Superior temporal gyrus (tissue), 1 donor: ENCODE results near the gene PRRX1.
A peak's percentile ranks its signal among the peaks of the same experiment; 100 is the strongest.

ENCODE experiments used
- DNase-seq: peaks from one replicate; pipeline ENCODE4 v3.0.0-alpha.2; 2016; ENCODE audit errors: extremely low spot score

The PRRX1 gene

GRCh38 chr1:170691258-170691657 is 27.3 kb downstream of the PRRX1 start:
- no peak for DNase-seq

- DNase-seq, result no peak
Observed at GRCh38 chr1:170692866-170693575, 29.1 kb downstream of the PRRX1 start.

GRCh38 chr1:170694172-170694926 is 30.4 kb downstream of the PRRX1 start:
- no peak for DNase-seq

GRCh38 chr1:170695955-170696590 is 32.1 kb downstream of the PRRX1 start:
- no peak for DNase-seq

GRCh38 chr1:170696591-170697290 is 32.8 kb downstream of the PRRX1 start:
- no peak for DNase-seq

- no peak for DNase-seq
Observed at GRCh38 chr1:170697316-170697715, 33.4 kb downstream of the PRRX1 start.

- DNase-seq, result peak; percentile 80
Observed at GRCh38 chr1:170698301-170699275, 34.7 kb downstream of the PRRX1 start.

- DNase-seq, result no peak
Observed at GRCh38 chr1:170699696-170700095, 35.8 kb downstream of the PRRX1 start.

- DNase-seq, result no peak
Observed at GRCh38 chr1:170700842-170701615, 37.1 kb downstream of the PRRX1 start.

GRCh38 chr1:170701962-170702361 is 38.0 kb downstream of the PRRX1 start:
- DNase-seq, result no peak

- DNase-seq, result no peak
Observed at GRCh38 chr1:170703591-170703990, 39.7 kb downstream of the PRRX1 start.

GRCh38 chr1:170704256-170704655 is 40.3 kb downstream of the PRRX1 start:
- DNase-seq, result no peak

- DNase-seq, result no peak
Observed at GRCh38 chr1:170705981-170706380, 42.0 kb downstream of the PRRX1 start.

GRCh38 chr1:170707117-170707516 is 43.2 kb downstream of the PRRX1 start:
- no peak for DNase-seq

- DNase-seq, result peak; percentile 38
Observed at GRCh38 chr1:170707959-170708655, 44.2 kb downstream of the PRRX1 start.

GRCh38 chr1:170711682-170712081 is 47.8 kb downstream of the PRRX1 start:
- no peak for DNase-seq

- no peak for DNase-seq
Observed at GRCh38 chr1:170714163-170714562, 50.2 kb downstream of the PRRX1 start.

GRCh38 chr1:170714938-170715337 is 51.0 kb downstream of the PRRX1 start:
- DNase-seq, result no peak

- no peak for DNase-seq
Observed at GRCh38 chr1:170716835-170717429, 53.0 kb downstream of the PRRX1 start.
